GM19328 (cell line): ENCODE measurements around the gene STK10.

Source experiments
- ATAC-seq: cut with Tn5 transposase; IDR thresholded peaks from one replicate; pipeline ENCODE4 v1.9.1; 2021; ENCODE audit warnings: mild to moderate bottlenecking, moderate library complexity; ENCODE audit not compliant: unreplicated experiment

Gene STK10

GRCh38 chr5:172110921-172111851 lies 76.8 kb downstream of the STK10 start:
- peak; percentile 74 for ATAC-seq

DNA sequence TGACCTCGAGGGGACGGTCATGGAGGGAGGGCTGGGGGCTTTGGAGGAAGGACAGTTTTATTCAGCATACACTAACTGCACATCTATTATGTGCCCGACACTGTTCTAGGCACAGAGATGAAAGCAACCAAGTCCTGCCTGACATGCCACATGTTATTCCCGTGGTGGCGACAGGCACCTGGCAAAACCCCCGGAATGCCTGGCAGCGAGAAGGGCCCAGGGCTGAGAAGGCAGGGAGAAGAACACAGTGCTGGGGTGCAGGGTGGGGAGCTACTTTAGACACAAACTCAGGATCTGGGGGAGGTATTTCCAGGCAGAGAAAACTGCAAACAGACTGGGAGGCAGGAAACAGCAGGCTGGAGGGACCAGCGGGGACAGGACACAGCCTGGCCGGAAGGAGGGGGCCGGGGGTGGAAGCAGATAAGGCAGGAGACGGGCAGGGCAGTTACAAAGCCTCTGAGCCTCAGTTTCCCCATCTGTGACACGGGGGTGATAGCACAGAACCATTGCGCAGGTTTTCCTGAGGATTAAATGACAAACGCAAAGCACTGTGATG lies 77.7 kb downstream of the STK10 start:
- ATAC-seq = no peak

GRCh38 chr5:172109749-172110148 lies 78.3 kb downstream of the STK10 start:
- no peak for ATAC-seq

DNA sequence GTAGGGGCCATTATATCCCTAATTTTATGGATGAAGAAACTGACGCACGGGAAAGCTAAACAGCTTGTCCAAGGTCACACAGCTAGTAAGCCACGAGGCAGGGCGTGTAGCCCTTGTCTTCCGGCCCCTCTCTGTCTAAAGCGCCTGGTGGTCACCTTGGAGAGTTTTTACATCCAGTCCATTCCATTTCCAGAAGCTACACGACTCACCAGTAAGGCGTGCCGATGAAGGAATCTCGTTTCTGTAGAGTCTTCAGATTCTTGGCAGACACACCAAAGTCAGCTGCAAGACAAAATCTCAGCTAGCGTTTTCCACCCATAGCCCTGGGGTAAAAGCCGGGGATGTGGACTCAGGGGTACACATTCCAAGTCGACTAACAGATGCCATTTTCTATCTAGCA lies 80.5 kb downstream of the STK10 start:
- ATAC-seq = no peak

DNA sequence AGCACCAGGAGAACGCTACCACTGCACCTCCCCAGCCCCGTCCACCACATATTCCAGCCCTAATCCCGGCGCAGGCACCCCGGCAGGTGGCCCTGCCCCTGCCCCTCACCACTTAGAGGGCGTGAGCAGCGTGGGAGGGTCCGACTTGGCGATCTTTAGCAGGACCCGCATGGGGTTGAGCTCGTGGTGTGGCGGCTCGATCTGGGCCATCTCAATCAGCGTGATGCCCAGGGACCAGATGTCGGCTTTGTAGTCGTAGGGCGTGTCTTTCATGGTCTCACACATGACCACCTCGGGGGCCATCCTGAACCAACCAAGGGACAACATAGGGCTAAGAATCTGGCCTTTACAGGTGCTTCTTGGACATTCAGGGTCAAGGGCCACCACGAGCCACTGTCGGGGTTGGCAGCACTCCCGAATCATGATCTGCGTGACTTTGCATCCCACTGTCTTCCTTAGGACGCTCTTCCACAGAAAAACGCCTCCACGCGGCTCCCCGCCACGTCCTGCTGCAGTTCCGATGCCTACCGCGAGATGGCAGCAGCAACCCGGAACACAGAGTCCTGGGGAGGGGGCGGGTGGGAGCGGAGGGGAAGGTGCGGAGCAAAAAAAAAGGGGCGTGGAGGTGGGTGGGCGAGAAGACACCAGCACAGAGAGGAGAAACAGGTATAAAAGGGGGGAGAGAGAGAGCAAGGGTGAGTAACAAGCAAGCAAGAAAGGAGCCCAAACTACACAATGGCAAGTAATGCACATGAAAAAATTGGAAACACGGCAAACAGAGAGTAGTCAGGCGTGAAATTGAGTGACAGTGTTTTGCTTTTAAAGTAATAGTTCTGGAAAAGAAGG lies 81.3 kb downstream of the STK10 start:
- no peak for ATAC-seq

GRCh38 chr5:172105811-172106210 lies 82.2 kb downstream of the STK10 start:
- no peak for ATAC-seq

DNA sequence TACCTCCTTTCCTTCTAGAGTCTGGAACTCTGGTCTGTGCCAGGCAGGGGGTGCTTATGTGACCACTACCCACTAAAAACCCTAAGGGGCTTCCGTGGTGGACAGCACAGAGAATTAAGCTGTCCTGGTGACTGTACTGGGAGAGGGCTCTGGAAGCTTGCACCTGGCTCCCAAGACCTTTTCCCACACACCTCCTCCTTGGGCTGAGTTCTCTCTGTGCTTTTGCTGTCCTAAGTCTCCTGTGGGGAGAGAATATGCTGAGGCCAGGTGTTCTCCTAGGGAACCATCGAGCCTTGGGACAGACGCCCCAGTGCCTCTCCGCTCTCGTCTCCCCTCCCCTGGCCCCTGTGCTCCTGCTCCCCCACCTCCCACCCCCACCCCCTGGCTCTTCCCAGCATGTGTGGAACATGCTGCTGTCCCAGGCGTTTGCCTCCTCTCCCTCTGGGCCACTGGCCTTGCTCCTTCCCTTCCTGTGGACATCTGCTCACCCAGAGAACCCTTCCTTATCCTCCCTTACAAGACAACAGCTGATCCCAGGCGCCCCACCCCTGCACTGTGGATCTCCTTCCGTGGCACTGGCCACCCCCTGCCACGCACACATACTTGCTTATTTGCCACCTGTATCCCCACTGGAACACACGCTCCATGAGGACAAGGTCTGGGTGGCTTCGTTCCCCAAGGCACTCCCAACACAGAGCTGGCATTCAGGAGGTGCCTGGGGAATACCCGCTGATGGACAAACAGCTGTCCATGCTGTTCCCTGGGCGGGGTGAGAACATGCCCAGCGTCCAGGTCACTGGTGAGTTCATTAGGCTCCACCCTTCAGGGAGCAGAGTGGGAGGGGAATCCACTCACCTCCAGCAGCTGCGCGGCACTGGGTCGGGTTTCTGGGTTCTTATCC lies 83.0 kb downstream of the STK10 start:
- ATAC-seq = no peak

- no peak for ATAC-seq
Observed at GRCh38 chr5:172104021-172104420, 84.0 kb downstream of the STK10 start.

GRCh38 chr5:172102913-172103626 lies 85.0 kb downstream of the STK10 start:
- no peak for ATAC-seq

GRCh38 chr5:172102218-172102870 lies 85.7 kb downstream of the STK10 start:
- no peak for ATAC-seq

DNA sequence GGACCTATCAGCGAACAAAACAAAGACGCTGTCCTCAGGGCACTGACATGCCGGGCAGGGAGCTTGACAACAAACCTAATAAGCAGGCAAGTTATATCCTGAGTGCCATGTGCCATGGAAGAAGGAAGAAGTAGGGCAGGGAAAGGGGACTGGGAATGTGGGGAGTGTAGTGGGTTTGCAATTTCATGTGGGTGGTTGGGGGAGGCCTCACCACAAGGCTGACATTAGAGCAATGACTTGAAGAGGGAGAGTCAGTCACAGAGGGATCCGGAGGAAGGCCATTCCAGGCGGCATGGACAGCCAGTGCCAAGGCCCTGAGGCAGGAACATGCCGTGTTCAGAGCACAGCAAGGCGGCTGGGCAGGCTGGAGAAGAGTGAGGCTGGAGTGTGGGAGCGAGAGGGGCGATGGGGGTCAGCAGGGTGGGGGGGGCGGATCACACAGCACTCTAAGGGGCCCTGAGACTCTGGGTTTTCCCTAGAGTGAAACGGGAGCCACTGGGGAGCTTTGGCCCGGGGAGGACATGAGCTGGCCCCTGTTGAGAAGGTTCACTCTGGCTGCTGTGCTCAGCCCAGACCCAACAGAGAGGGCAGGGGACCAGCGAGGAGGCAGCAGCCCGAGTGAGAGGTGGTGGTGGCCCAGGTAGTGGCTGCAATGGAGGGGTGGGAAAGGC lies 86.3 kb downstream of the STK10 start:
- ATAC-seq = no peak

GRCh38 chr5:172098883-172099282 lies 89.1 kb downstream of the STK10 start:
- no peak for ATAC-seq

- no peak for ATAC-seq
Observed at GRCh38 chr5:172098046-172098445, 90.0 kb downstream of the STK10 start.

GRCh38 chr5:172097356-172097755 lies 90.7 kb downstream of the STK10 start:
- no peak for ATAC-seq

GRCh38 chr5:172096207-172096940 lies 91.7 kb downstream of the STK10 start:
- ATAC-seq = no peak

DNA sequence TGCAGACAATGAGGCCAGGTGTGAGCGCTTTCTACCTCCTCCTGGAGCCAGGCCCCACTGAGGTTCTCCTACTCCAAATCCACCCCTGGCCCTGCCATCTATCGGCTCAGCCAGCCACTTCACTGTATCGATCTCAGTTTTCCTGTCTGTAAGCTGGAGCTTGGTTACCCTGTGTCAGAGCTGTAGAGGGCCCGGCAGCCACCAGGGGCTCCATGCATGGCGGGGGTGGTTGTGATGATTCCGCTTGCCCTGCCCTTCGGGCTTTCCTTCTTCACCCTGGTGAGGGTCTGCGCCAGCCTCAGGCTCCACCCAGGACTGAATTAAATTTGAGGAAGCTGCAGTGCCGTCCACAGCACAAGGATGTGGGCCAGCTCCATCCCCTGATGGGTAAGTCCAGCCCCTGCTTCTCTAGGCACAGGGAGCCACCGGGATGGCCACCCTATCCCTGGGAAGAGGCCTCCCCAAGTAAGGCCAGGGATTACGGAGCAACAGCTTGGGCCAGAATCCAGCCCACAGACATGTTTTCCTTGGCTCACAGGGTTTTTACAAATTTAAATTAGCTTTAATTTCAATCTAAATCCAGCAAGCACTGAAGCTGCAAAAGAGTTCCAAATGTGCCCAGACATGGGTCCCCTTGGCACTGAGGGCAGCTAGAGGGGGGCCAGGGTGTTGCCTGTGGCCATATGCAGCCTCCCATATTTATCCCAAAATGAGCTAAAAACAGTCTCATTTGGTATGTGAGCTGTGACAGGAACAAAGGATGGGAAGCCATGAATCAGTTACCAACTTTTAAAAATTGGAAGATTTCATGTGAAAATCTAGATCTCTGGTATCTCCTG lies 92.4 kb downstream of the STK10 start:
- no peak for ATAC-seq

DNA sequence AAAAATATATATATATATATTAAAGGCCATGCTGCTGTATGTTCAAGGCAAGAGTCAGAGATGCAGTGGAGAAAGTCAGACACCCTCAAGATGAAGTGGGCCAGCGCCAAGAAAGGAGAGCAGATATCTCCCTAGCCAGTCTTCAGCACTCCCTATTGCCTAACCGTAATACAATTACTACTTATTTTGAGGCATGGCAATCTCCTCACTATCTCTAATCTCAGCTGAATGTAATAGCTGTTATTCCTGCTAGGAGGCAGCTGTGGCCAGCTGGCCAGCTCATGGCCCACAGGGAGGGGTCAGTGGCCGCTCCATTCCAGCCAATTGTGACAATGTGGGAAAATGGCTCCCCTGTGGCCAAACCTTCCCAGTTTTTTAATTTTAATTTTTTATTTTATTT lies 94.1 kb downstream of the STK10 start:
- ATAC-seq = no peak
